Keratinocyte (primary cell): ENCODE measurements around the gene ANKRD62.

Experiments
- CTCF ChIP-seq, 3 experiments: IDR thresholded peaks in 1 of 3; conservative IDR thresholded peaks in 1 of 3; optimal IDR thresholded peaks in 1 of 3; 2 replicates in 2 of 3; 3 replicates in 1 of 3; pipeline versions ENCODE3 to v1.5.1; 2011; ENCODE audit warnings: low read length in 3 of 3, mild to moderate bottlenecking in 3 of 3, moderate library complexity in 2 of 3, control low read depth in 1 of 3, inconsistent platforms in 1 of 3; ENCODE audit not compliant: insufficient read depth in 2 of 3; ENCODE audit errors: extremely low read depth in 1 of 3
- EZH2 ChIP-seq: IDR thresholded peaks from one replicate; pipeline ENCODE4 v1.6.1; 2012; ENCODE audit warnings: inconsistent platforms, mild to moderate bottlenecking, low read length, moderate library complexity

GRCh38 chr18:12059334-12060181, 34.1 kb upstream of the ANKRD62 start:
- TF ChIP-seq EZH2 (no peak), CTCF (optimal IDR thresholded peaks at IDR 0.05 in 1 of 3, IDR thresholded peaks at IDR 0.05 in 1 of 3, conservative IDR thresholded peaks at IDR 0.05 in 1 of 3; ENCODE audit: extremely low read depth in 1 of 3, insufficient read depth in 2 of 3, low read length in 3 of 3) (no peak)
